GM12875 (cell line): ENCODE results near the gene GNS.

ENCODE experiments used
- H3K4me3 ChIP-seq: one replicate; pipeline ENCODE4 v1.5.1; 2011; ENCODE audit warnings: low read depth, low read length, control low read depth
- CTCF ChIP-seq: IDR thresholded peaks from 2 replicates; pipeline ENCODE4 v1.5.1; 2011; ENCODE audit warnings: low read depth, mild to moderate bottlenecking, control low read depth, inconsistent platforms, low read length, moderate library complexity, borderline replicate concordance; ENCODE audit not compliant: insufficient read depth

GNS gene

DNA sequence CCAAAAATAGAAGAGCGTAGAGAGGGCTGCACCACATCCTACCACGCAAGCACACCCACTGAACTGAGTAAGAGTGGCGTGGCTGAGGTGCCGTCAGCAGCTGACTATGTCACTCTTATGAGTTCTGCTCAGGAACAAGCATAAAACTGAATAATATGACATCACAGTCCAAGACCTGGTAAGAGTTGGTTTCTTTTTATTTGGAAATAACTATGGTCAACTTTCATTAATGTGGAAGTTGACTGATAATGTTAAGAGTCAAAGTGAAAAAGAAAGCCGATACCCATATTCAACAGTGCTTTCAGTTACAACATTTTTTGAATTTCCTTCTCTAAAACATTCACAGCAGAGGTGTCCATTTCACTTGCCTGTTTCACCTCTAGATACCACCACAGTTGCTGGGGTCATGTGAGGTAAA is 44.6 kb downstream of the GNS start:
- no peak overlapping the region for H3K4me3 ChIP-seq
- no peak for TF ChIP-seq CTCF

DNA sequence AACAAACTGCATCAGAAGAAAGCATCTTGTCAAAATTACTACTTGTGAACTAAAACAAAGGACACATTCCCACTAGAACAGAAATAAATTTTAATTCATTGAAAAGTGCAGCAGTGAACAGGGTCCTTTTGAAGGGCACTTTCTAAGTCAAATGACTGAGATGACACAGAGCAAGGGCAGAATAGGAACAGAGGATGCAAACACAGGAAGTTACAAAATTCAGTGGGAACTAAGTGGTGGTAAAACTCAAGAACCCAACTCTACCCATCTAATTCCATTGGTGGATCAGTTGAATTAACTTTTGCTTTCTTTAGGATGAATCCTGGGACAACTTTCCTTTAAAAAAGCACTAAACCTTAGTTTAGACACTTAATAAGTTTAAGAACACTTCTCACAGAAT is 45.8 kb downstream of the GNS start:
- no peak overlapping the region for H3K4me3 ChIP-seq
- TF ChIP-seq CTCF, result no peak

DNA sequence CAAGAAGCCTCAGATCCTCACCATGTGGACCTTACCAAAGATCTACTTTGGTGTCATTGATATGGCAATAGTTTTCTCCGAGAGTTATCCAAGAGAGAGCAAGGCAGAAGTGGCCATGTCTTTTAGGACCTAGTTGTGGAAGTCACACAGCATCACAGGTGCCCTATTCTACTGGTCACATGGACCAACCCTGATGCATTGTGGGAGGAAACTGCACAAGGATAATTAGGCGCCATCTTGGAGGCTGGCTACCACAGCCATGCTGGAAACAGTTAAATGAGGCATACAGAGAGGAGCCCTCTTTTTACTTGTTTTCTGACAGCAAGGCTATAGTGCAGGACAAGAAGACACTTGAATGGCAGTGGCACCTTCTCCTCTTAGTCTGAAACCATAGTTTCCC is 49.8 kb downstream of the GNS start:
- TF ChIP-seq CTCF, result no peak
- H3K4me3 ChIP-seq, result no peak overlapping the region

GRCh38 chr12:64707926-64708325 is 51.3 kb downstream of the GNS start:
- no peak overlapping the region for H3K4me3 ChIP-seq
- TF ChIP-seq CTCF, result no peak

DNA sequence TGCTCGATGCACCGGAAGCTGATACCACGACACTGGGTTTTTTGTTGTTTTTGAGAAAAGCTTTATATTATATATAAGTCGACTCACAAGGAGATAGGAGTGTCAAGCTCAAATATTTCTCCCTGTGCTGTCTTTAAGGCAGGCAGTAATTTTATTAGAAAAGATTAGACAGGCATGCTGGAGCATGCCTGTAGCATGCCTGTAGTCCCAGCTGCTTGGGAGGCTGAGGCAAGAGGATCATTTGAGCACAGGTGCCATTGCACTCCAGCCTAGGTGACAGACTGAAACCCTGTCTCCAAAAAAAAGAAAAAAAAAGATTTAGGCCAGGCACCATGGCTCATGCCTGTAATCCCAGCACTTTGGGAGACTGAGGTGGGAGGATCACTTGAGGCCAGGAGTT is 51.8 kb downstream of the GNS start:
- TF ChIP-seq CTCF, result no peak
- H3K4me3 ChIP-seq, result no peak overlapping the region

DNA sequence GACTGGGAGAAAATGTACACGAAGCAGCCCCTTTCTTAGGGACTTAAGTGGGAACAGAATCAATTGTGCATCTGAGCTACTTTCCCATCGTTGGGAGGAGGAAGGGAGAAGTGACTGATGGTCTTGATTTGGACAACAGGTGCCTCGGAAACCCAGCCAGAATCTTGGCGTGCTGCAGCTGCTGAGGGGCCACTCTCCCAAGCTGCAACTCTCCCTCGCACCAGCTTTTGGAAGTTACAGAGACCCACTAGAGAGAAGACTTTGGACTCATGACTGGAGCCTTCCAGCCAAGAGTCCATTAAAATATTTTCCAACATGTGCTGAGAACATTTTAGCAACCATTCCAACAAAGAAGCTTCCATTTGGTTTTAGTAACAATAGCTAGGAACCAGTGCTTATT is 52.3 kb downstream of the GNS start:
- no peak overlapping the region for H3K4me3 ChIP-seq
- TF ChIP-seq CTCF, result no peak

DNA sequence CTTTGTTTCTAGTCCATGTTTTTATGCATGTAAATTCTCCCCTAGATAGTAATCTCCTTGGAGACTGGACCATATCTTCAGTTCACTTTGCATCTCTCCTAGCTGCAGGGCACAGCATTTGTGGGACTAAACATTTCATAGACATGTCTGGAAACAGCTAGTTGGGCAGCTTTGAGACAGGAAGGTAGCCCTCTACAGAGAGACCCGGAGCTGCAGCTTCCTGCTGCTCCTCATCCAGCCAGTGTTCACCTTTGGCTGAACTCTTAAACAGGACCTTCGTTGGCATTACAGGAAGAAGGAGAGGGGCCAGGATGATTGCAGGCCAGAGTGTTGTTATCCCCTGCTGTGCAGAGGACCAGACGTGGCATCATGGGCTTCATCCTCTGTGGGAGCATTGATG is 52.9 kb downstream of the GNS start:
- no peak for TF ChIP-seq CTCF
- H3K4me3 ChIP-seq, result no peak overlapping the region
